Endodermal cell (in vitro differentiated cells): Measurements from ENCODE around the gene TAF11L11. TPM values are rescaled to one million over a fixed set of nuclear protein-coding genes. Genes with fewer than 3 reads are reported as not detected.
A peak's percentile ranks its signal among the peaks of the same experiment; 100 is the strongest.
"Not testable (repeated sequence)": the region's sequence is repeated elsewhere in the genome, so short reads cannot be mapped to it uniquely, and the experiment has no call there.

Source experiments
- DNase-seq: peaks from one replicate; pipeline ENCODE4 v3.0.0-alpha.2; 2017
- H3K27ac ChIP-seq: 2 replicates; pipeline ENCODE4 v1.5.1; 2013; ENCODE audit warnings: mild to moderate bottlenecking, low read depth, low read length, moderate library complexity
- H3K27me3 ChIP-seq: 2 replicates; pipeline ENCODE4 v1.6.1; 2013; ENCODE audit warnings: mild to moderate bottlenecking, low read length, moderate library complexity; ENCODE audit not compliant: insufficient read depth, control insufficient read depth, poor library complexity, severe bottlenecking
- H3K36me3 ChIP-seq: 2 replicates; pipeline ENCODE4 v1.7.0; 2013; ENCODE audit warnings: mild to moderate bottlenecking, low read length, moderate library complexity; ENCODE audit not compliant: control insufficient read depth, insufficient read depth
- H3K4me1 ChIP-seq: one replicate; pipeline ENCODE4 v1.7.0; 2013; ENCODE audit warnings: low read length; ENCODE audit not compliant: control insufficient read depth, insufficient read depth
- H3K4me3 ChIP-seq: 2 replicates; pipeline ENCODE4 v1.5.1; 2013; ENCODE audit warnings: mild to moderate bottlenecking, low read length, moderate library complexity
- H3K9ac ChIP-seq: 2 replicates; pipeline ENCODE4 v1.6.1; 2013; ENCODE audit warnings: mild to moderate bottlenecking, low read length, moderate library complexity; ENCODE audit not compliant: poor library complexity, severe bottlenecking; ENCODE audit errors: extremely low read depth
- H3K9me3 ChIP-seq: 2 replicates; pipeline ENCODE4 v1.6.1; 2013; ENCODE audit warnings: mild to moderate bottlenecking, low read length, moderate library complexity; ENCODE audit not compliant: control insufficient read depth
- H3K27ac Mint-ChIP-seq: 2 replicates; pipeline ENCODE4 v1.8.0; 2020; ENCODE audit warnings: mixed read lengths
- H3K27me3 Mint-ChIP-seq: 2 replicates; pipeline ENCODE4 v1.8.0; 2021; ENCODE audit warnings: mild to moderate bottlenecking, mixed read lengths; ENCODE audit not compliant: insufficient read depth
- H3K36me3 Mint-ChIP-seq: 2 replicates; pipeline ENCODE4 v1.8.0; 2020; ENCODE audit warnings: low read depth, mixed read lengths
- H3K4me1 Mint-ChIP-seq: 2 replicates; pipeline ENCODE4 v1.8.0; 2020; ENCODE audit warnings: mixed read lengths
- H3K4me3 Mint-ChIP-seq: 2 replicates; pipeline ENCODE4 v1.8.0; 2020; ENCODE audit warnings: mild to moderate bottlenecking, moderate library complexity, mixed read lengths
- H3K9me3 Mint-ChIP-seq: 2 replicates; pipeline ENCODE4 v1.8.0; 2020; ENCODE audit warnings: mild to moderate bottlenecking, mixed read lengths
- WGBS, 2 experiments: methylation state at CpG; one replicate each; pipeline versions ENCODE4 v1.1.5 to v1.1.7; 2013; ENCODE audit warnings: missing lambda C conversion rate in 2 of 2, mixed read lengths in 1 of 2; ENCODE audit not compliant: insufficient coverage in 1 of 2, insufficient read length in 1 of 2; 5-methylcytosine and 5-hydroxymethylcytosine counted together
- total RNA-seq, 2 donors: library from RNA; stranded (reverse); fragmentation: NEBNext Ultra II Directional in 1 of 2; extraction: Animal tissue kit (Norgen Biotek cat#: 25700) in 1 of 2; gene quantifications; 2 replicates in 1 of 2; 3 replicates in 1 of 2; pipeline ENCODE4 v1.2.1, GENCODE V29; 2021
- TF ChIP-seq, protein P1 (sequence below): fragments of 200-600 bp; sonication (generic); conservative IDR thresholded peaks from 2 replicates; pipeline ENCODE4 v1.5.0; 2021; ENCODE audit warnings: antibody characterized with exemption, mild to moderate bottlenecking

Gene TAF11L11
- total RNA-seq, 2 donors from 2014 or later, result not detected

DNA sequence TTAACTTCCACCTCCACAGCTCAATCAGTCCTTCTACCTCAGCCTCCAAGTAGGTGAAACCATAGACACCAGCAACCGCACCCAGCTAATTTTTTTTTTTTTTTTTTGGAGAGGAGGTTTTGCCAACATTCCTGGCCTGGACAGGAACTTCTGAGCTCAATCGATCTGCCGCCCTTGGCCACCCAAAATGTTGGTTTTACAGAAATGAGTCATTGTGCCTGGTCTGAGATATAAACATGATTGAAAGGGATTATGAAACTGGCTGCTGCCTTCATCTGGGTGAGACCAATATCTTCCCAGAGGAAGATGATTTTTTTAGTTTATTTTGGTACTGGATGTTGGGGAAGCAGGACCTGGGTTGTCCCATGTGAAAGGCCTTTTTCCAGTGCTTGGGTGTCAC lies 15.4 kb downstream of the TAF11L11 start:
- no peak overlapping the region for H3K27ac Mint-ChIP-seq
- Histone ChIP-seq H3K27ac (no peak overlapping the region), H3K4me1 (no peaks in the 10 kb centered on the region), H3K9ac (no peak overlapping the region), H3K36me3 (no peaks in the 10 kb centered on the region), H3K9me3 (no peaks in the 10 kb centered on the region), H3K4me3 (no peak overlapping the region), H3K27me3 (no peaks in the 10 kb centered on the region)
- no peaks in the 10 kb centered on the region for H3K27me3 Mint-ChIP-seq
- H3K9me3 Mint-ChIP-seq, result no peaks in the 10 kb centered on the region
- no peak overlapping the region for H3K4me3 Mint-ChIP-seq
- no peaks in the 10 kb centered on the region for H3K4me1 Mint-ChIP-seq
- WGBS, 2 experiments, result 97% methylated on average over 3 of the region's 3 CpGs; no CpG with 5 or more reads in 1 of the 2 experiments
- no peak for DNase-seq
- H3K36me3 Mint-ChIP-seq, result no peaks in the 10 kb centered on the region
- TF ChIP-seq, protein P1, sequence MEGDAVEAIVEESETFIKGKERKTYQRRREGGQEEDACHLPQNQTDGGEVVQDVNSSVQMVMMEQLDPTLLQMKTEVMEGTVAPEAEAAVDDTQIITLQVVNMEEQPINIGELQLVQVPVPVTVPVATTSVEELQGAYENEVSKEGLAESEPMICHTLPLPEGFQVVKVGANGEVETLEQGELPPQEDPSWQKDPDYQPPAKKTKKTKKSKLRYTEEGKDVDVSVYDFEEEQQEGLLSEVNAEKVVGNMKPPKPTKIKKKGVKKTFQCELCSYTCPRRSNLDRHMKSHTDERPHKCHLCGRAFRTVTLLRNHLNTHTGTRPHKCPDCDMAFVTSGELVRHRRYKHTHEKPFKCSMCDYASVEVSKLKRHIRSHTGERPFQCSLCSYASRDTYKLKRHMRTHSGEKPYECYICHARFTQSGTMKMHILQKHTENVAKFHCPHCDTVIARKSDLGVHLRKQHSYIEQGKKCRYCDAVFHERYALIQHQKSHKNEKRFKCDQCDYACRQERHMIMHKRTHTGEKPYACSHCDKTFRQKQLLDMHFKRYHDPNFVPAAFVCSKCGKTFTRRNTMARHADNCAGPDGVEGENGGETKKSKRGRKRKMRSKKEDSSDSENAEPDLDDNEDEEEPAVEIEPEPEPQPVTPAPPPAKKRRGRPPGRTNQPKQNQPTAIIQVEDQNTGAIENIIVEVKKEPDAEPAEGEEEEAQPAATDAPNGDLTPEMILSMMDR, result no peak

DNA sequence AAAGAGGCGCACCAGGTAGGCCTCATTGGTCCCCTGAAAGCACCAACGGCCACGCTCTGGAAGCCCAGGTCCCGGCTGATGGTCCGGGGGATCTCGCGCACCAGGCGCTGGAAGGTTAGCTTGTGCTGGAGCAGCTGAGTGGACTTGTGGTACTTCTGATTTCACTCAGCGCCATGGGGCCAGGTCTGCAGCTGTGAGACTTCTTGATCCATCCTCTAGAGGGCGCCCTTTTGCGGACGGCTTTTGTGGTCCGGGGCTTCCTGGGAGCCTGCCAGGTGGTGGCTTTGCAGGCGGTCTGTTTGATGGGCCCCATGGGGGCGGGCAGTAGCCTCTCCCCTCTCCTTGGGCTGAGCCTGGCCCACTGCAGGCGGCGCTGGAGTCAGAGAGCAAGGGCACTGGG lies 16.6 kb downstream of the TAF11L11 start:
- TF ChIP-seq, protein P1, result peak; percentile 76
- H3K27me3 ChIP-seq, result no peaks in the 10 kb centered on the region
- H3K9ac ChIP-seq, result no peak overlapping the region
- H3K27ac Mint-ChIP-seq, result no peak overlapping the region
- H3K36me3 ChIP-seq, result no peaks in the 10 kb centered on the region
- no peaks in the 10 kb centered on the region for H3K9me3 ChIP-seq
- peak; percentile 88 for DNase-seq
- no peaks in the 10 kb centered on the region for H3K27me3 Mint-ChIP-seq
- no peaks in the 10 kb centered on the region for H3K4me1 Mint-ChIP-seq
- H3K4me3 Mint-ChIP-seq, result no peak overlapping the region
- WGBS, 2 experiments, result 87 to 88% methylated on average over 13 to 17 of the region's 17 CpGs
- no peaks in the 10 kb centered on the region for H3K9me3 Mint-ChIP-seq
- H3K27ac ChIP-seq, result no peak overlapping the region
- no peaks in the 10 kb centered on the region for H3K36me3 Mint-ChIP-seq
- no peaks in the 10 kb centered on the region for H3K4me1 ChIP-seq
- no peak overlapping the region for H3K4me3 ChIP-seq

DNA sequence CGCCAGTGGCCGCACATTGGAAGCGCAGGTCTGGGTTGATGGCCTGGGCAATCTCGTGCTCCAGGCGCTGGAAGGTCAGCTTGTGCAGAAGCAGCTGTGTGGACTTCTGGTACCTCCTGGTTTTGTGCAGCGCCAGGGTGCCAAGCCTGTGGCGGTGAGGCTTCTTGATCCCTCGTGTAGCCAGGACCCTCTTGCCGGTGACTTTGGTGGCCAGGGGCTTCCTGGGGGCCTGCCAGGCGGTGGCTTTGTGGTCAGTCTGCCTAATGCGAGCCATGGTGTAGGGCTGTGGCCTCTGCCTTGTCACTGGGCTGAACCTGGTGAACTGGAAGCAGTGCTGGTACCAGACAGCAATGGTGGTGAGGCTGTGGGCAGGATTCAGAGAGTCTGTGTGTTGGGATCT lies 21.7 kb downstream of the TAF11L11 start:
- Mint-ChIP-seq H3K27ac (no peak overlapping the region), H3K27me3 (no peaks in the 10 kb centered on the region), H3K36me3 (no peaks in the 10 kb centered on the region), H3K9me3 (no peaks in the 10 kb centered on the region), H3K4me3 (no peak overlapping the region), H3K4me1 (no peaks in the 10 kb centered on the region)
- no peaks in the 10 kb centered on the region for H3K9me3 ChIP-seq
- H3K27me3 ChIP-seq, result no peaks in the 10 kb centered on the region
- H3K4me3 ChIP-seq, result no peak overlapping the region
- TF ChIP-seq, protein P1, result no peak
- H3K27ac ChIP-seq, result no peak overlapping the region
- DNase-seq, result no peak
- WGBS, 2 experiments, result 95% methylated on average over 11 of the region's 11 CpGs; no CpG with 5 or more reads in 1 of the 2 experiments
- H3K4me1 ChIP-seq, result no peaks in the 10 kb centered on the region
- H3K36me3 ChIP-seq, result no peaks in the 10 kb centered on the region
- no peak overlapping the region for H3K9ac ChIP-seq

DNA sequence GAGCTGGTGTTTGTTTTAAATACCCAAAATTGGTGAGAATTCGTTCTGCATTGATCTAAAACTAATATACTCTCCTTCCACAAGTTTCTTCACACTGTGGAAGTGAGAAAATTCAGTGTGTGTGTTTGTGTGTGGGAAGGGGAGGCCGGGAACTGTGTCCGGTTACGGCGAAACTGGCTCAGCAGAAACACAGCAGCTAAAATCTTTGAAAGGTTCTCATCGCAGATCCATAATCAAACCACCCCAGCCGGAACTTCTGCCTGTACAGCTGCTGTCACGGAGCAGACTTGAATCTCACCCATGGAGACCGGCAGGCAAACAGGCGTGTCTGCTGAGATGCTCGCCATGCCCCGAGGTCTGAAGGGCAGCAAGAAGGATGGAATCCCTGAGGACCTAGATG lies 27.8 kb downstream of the TAF11L11 start, which contains the start of gene TAF11L13:
Gene TAF11L13, plus strand, starts transcription at position 301 of the 400 bp plus-strand sequence.
- not testable (repeated sequence) for DNase-seq, H3K36me3 ChIP-seq, H3K4me1 ChIP-seq, H3K9me3 ChIP-seq, H3K9me3 Mint-ChIP-seq, H3K4me1 Mint-ChIP-seq, H3K27me3 Mint-ChIP-seq, H3K9ac ChIP-seq, H3K27me3 ChIP-seq, H3K4me3 ChIP-seq, H3K27ac ChIP-seq, H3K4me3 Mint-ChIP-seq, H3K36me3 Mint-ChIP-seq, H3K27ac Mint-ChIP-seq
- WGBS, 2 experiments, result 93% methylated on average over 6 of the region's 12 CpGs; no CpG with 5 or more reads in 1 of the 2 experiments
